ENCODE measurements around the gene MAP1LC3B. TPM values are rescaled to one million over a fixed set of nuclear protein-coding genes. Genes with fewer than 3 reads are reported as not detected.
"Not testable (repeated sequence)": the region's sequence is repeated elsewhere in the genome, so short reads cannot be mapped to it uniquely, and the experiment has no call there.

The MAP1LC3B gene
- polyA plus RNA-seq, 2 of the 4 experiments (the other 2 are of a cell fraction): 52.3 to 94.1 TPM

GRCh38 chr16:87387942-87388817, 4.0 kb upstream of the MAP1LC3B start (continued):
- TF ChIP-seq, protein P1, sequence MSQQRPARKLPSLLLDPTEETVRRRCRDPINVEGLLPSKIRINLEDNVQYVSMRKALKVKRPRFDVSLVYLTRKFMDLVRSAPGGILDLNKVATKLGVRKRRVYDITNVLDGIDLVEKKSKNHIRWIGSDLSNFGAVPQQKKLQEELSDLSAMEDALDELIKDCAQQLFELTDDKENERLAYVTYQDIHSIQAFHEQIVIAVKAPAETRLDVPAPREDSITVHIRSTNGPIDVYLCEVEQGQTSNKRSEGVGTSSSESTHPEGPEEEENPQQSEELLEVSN (IDR thresholded peaks at IDR 0.05; ENCODE audit: borderline replicate concordance, low read depth): no peak
- no peak for TF ChIP-seq MYC (IDR thresholded peaks at IDR 0.05; ENCODE audit: borderline replicate concordance, low read length)
- TF ChIP-seq, protein P2, sequence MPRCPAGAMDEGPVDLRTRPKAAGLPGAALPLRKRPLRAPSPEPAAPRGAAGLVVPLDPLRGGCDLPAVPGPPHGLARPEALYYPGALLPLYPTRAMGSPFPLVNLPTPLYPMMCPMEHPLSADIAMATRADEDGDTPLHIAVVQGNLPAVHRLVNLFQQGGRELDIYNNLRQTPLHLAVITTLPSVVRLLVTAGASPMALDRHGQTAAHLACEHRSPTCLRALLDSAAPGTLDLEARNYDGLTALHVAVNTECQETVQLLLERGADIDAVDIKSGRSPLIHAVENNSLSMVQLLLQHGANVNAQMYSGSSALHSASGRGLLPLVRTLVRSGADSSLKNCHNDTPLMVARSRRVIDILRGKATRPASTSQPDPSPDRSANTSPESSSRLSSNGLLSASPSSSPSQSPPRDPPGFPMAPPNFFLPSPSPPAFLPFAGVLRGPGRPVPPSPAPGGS (IDR thresholded peaks at IDR 0.05): 0 out of 3 replicates have a peak, but pooled peaks have one; percentile 75
- TF ChIP-seq, protein P3, sequence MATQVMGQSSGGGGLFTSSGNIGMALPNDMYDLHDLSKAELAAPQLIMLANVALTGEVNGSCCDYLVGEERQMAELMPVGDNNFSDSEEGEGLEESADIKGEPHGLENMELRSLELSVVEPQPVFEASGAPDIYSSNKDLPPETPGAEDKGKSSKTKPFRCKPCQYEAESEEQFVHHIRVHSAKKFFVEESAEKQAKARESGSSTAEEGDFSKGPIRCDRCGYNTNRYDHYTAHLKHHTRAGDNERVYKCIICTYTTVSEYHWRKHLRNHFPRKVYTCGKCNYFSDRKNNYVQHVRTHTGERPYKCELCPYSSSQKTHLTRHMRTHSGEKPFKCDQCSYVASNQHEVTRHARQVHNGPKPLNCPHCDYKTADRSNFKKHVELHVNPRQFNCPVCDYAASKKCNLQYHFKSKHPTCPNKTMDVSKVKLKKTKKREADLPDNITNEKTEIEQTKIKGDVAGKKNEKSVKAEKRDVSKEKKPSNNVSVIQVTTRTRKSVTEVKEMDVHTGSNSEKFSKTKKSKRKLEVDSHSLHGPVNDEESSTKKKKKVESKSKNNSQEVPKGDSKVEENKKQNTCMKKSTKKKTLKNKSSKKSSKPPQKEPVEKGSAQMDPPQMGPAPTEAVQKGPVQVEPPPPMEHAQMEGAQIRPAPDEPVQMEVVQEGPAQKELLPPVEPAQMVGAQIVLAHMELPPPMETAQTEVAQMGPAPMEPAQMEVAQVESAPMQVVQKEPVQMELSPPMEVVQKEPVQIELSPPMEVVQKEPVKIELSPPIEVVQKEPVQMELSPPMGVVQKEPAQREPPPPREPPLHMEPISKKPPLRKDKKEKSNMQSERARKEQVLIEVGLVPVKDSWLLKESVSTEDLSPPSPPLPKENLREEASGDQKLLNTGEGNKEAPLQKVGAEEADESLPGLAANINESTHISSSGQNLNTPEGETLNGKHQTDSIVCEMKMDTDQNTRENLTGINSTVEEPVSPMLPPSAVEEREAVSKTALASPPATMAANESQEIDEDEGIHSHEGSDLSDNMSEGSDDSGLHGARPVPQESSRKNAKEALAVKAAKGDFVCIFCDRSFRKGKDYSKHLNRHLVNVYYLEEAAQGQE (IDR thresholded peaks at IDR 0.05): no peak
- no peak for TF ChIP-seq ZSCAN20 (CRISPR knock-in tag; IDR thresholded peaks at IDR 0.05)
- TF ChIP-seq GATA3 (IDR thresholded peaks at IDR 0.05; ENCODE audit: borderline replicate concordance): peak; percentile 47; the same call in 1 of the 2 replicates
- TF ChIP-seq HOXB5 (CRISPR knock-in tag; IDR thresholded peaks at IDR 0.05): peak; percentile 99
- TF ChIP-seq ESRRA (IDR thresholded peaks at IDR 0.05; ENCODE audit: borderline replicate concordance, low read length): peak; percentile 69; the same call in 1 of the 2 replicates
- no peak; the same call in 1 of the 2 replicates for TF ChIP-seq RARB (CRISPR knock-in tag; IDR thresholded peaks at IDR 0.05)

DNA sequence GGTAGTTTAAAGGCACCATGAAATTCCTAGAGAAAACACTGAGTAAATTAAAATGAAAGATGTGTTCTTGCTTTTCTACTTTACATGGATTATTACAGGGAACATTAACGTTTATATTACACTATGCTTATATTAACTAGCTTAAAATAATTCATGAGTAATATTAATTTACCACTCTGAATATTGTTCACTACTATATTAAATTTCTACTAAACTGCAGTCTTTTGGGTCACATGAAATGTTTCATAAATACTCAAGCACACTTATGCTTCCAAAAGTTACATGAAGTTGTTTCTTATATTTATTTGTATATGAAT, 3.4 kb upstream of the MAP1LC3B start:
- H3K4me3 ChIP-seq: no peak overlapping the region
- no peak for ATAC-seq
- FAIRE-seq: no peak
- TF ChIP-seq SREBF2 (IDR thresholded peaks at IDR 0.05) (no peak), EP300 (IDR thresholded peaks at IDR 0.05) (0 out of 5 replicates have a peak, but pooled peaks of 1 of the 2 experiments have one; percentile 0)
- peak overlapping the region; percentile 98 to 99 for H3K27ac ChIP-seq
- no peak for DNase-seq (ENCODE audit: low read depth in 1 of 2, low spot score in 1 of 2)
- ChIA-PET POLR2A (interaction anchor here (1.0 kb wide), 1 partner anchor 72 kb away, joined by 5 read pairs; the partner anchor contains the start of gene C16orf95), CTCF (interaction anchor here (0.8 to 3.3 kb wide), 3 partner anchors 66 to 247 kb away, joined by 3 to 17 read pairs (median 3); partner anchors contain the start of gene C16orf95)
- peak overlapping the region; percentile 80 for H3K4me2 ChIP-seq
- peaks cover 46% of the 10 kb centered on the region for H3K4me1 ChIP-seq
- 3% methylated on average over 1 of the region's 1 CpG for WGBS (ENCODE audit: missing lambda C conversion rate)
- H3K9me3 ChIP-seq: no peaks in the 10 kb centered on the region

DNA sequence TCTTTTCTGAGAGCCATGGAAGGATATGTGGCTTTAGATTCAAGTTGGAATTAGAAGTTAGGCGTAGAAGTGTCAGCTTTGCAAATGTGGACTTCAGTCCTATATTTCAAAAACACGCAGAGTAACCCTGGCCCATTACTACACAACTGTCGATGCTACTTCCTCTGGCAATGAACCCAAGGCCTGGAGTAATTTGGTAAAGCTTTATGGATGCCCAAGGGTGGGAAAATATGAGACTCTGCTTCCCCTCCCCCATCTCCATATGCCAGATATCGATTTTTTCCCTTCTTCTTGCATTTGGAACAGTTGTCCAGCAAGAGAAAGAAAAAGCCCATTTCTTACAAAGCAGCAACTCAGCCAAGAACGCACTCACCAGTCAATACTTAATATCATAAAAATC, 2.9 kb upstream of the MAP1LC3B start:
- 79% methylated on average over 5 of the region's 5 CpGs for WGBS (ENCODE audit: missing lambda C conversion rate)
- CTCF ChIA-PET: interaction anchor here (1.1 to 3.3 kb wide), 2 partner anchors 72 to 247 kb away, joined by 3 to 17 read pairs; partner anchors contain the start of gene C16orf95
- peak overlapping the region; percentile 80 for H3K4me2 ChIP-seq
- H3K27ac ChIP-seq: peak overlapping the region; percentile 98 to 99
- POLR2A ChIA-PET: no interaction called here
- TF ChIP-seq BHLHE40 (IDR thresholded peaks at IDR 0.05; ENCODE audit: low read depth, low read length) (no peak), KDM5A (IDR thresholded peaks at IDR 0.05) (no peak), CHD4 (IDR thresholded peaks at IDR 0.05; ENCODE audit: borderline replicate concordance) (no peak), SMC3 (IDR thresholded peaks at IDR 0.05) (no peak), NPAS2 (CRISPR knock-in tag; IDR thresholded peaks at IDR 0.05; ENCODE audit: borderline replicate concordance) (no peak)
- FAIRE-seq (no peak), DNase-seq (ENCODE audit: low read depth in 1 of 2, low spot score in 1 of 2) (no peak), ATAC-seq (no peak)
- H3K9me3 ChIP-seq: no peaks in the 10 kb centered on the region
- no peak overlapping the region for H3K4me3 ChIP-seq
- peaks cover 50% of the 10 kb centered on the region for H3K4me1 ChIP-seq

DNA sequence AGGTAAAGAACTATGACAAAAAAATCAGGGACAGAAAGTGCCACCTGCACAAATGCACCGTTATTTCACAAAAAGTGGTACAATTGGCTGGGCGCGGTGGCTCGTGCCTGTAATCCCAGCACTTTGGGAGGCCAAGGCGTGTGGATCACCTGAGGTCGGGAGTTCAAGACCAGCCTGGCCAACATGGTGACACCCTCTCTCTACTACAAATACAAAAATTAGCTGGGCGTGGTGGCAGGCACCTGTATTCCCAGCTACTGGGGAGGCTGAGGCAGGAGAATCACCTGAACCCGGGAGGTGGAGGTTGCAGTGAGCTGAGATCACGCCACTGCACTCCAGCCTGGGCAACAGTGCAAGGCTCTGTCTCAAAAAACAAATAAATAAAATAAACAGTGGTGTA, 2.2 kb upstream of the MAP1LC3B start:
- CTCF ChIA-PET: interaction anchor here (1.1 to 3.3 kb wide), 2 partner anchors 73 to 246 kb away, joined by 3 to 17 read pairs; partner anchors contain the start of gene C16orf95
- DNase-seq (ENCODE audit: low read depth in 1 of 2, low spot score in 1 of 2); POLR2A ChIA-PET; H3K9me3 ChIP-seq; H3K4me2 ChIP-seq; FAIRE-seq; ATAC-seq; H3K4me3 ChIP-seq: not testable (repeated sequence)
- H3K27ac ChIP-seq: peak overlapping the region; percentile 98 to 99; a peak in 5 of 6 replicates
- H3K4me1 ChIP-seq: peaks cover 52% of the 10 kb centered on the region
- WGBS (ENCODE audit: missing lambda C conversion rate): 79% methylated on average over 9 of the region's 9 CpGs

Measured in A549 (cell line).